ENCODE measurements around the gene NPHP3.
A peak's percentile ranks its signal among the peaks of the same experiment; 100 is the strongest.

NPHP3 gene

GRCh38 chr3:132722165-132723023 lies at the start of gene NPHP3:
Gene NPHP3 (minus strand): TSS chr3:132722409. CDS start chr3:132722355, 54 bp downstream.
- DNase-seq (ENCODE audit: low spot score) = peak; percentile 93

- DNase-seq (ENCODE audit: low spot score) = no peak
These were observed 36.5 kb upstream of the NPHP3 start for GRCh38 chr3:132758740-132759139.

- DNase-seq (ENCODE audit: low spot score) = no peak
These were observed 34.0 kb upstream of the NPHP3 start for GRCh38 chr3:132756108-132756650.

GRCh38 chr3:132753946-132754345 lies 31.7 kb upstream of the NPHP3 start:
- DNase-seq (ENCODE audit: low spot score) = no peak

GRCh38 chr3:132749786-132750185 lies 27.6 kb upstream of the NPHP3 start:
- DNase-seq (ENCODE audit: low spot score) = no peak

- DNase-seq (ENCODE audit: low spot score) = peak; percentile 5
These were observed 24.5 kb upstream of the NPHP3 start for GRCh38 chr3:132746720-132747119.

- no peak for DNase-seq (ENCODE audit: low spot score)
These were observed 16.1 kb upstream of the NPHP3 start for GRCh38 chr3:132738314-132738713.

GRCh38 chr3:132735589-132735988 lies 13.4 kb upstream of the NPHP3 start:
- no peak for DNase-seq (ENCODE audit: low spot score)

- DNase-seq (ENCODE audit: low spot score) = peak; percentile 66
These were observed 8.8 kb upstream of the NPHP3 start for GRCh38 chr3:132730891-132731580.

- peak; percentile 51 for DNase-seq (ENCODE audit: low spot score)
These were observed 4.2 kb upstream of the NPHP3 start for GRCh38 chr3:132726341-132726823.

GRCh38 chr3:132723024-132723950 lies 1.1 kb upstream of the NPHP3 start:
- DNase-seq (ENCODE audit: low spot score) = peak; percentile 2

GRCh38 chr3:132721479-132722164 lies 587 bp downstream of the NPHP3 start:
- peak; percentile 77 for DNase-seq (ENCODE audit: low spot score)

- no peak for DNase-seq (ENCODE audit: low spot score)
These were observed 2.0 kb downstream of the NPHP3 start for GRCh38 chr3:132720228-132720627.

- DNase-seq (ENCODE audit: low spot score) = no peak
These were observed 5.8 kb downstream of the NPHP3 start for GRCh38 chr3:132716372-132716771.

- DNase-seq (ENCODE audit: low spot score) = no peak
These were observed 8.1 kb downstream of the NPHP3 start for GRCh38 chr3:132713977-132714727.

- DNase-seq (ENCODE audit: low spot score) = no peak
These were observed 11.9 kb downstream of the NPHP3 start for GRCh38 chr3:132710311-132710710.

- no peak for DNase-seq (ENCODE audit: low spot score)
These were observed 12.4 kb downstream of the NPHP3 start for GRCh38 chr3:132709761-132710160.

- DNase-seq (ENCODE audit: low spot score) = no peak
These were observed 18.5 kb downstream of the NPHP3 start for GRCh38 chr3:132703733-132704132.

- no peak for DNase-seq (ENCODE audit: low spot score)
These were observed 26.8 kb downstream of the NPHP3 start for GRCh38 chr3:132695422-132695821.

GRCh38 chr3:132694991-132695390 lies 27.2 kb downstream of the NPHP3 start:
- no peak for DNase-seq (ENCODE audit: low spot score)

Measured in kidney tubule cell (primary cell).